ENCODE results near the gene FKBP2. TPM values are rescaled to one million over a fixed set of nuclear protein-coding genes. Genes with fewer than 3 reads are reported as not detected.
"Not testable (repeated sequence)": the region's sequence is repeated elsewhere in the genome, so short reads cannot be mapped to it uniquely, and the experiment has no call there.

The FKBP2 gene
- total RNA-seq, 8 experiments from 2014 or later, result 61.8 to 156 (median 85.0) TPM

DNA sequence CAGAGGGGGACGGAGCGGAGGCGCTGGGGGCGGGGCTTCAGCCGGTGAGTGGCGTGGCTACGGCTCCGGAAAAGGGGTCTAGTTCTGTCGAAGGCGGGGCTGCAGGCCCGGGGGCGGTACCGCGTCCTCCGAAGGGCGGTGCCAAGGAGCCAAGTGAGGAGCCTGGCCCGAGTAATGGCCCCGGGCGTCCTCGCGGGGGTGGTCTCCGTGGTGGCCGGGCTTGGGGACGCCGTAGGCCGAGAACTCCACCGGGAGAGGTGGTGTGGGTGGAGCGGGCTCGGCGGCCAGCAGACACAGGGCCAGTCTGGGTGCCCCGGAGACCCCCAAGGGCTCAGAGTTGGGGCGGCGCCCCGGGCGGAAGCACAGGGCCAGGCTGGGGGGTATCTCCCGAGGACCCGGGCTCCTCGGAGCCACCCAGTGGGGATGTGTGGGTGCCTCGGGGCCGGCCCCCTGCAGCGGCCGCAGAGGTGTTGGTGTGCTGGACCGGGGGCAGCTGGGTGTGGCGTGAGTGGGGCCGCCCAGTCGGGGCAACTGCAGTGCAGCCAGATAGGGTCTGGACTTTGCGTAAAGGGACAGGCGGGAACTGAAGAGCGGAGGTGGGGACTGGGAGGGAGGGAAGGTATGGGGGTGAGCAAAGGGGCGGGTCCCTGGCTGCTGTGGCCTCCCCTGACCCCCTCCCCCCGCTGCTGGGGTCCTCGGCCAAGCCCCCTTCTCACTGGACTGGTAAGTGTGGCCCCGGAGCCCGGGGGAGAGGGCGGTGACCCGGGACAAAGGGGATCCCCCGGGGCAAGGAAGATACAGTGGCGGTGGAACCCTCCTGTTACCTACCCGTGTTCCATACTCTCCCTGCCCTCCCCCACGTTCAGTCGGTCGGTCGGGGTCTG is 838 bp downstream of the FKBP2 start:
- ATAC-seq (replicated peaks in 6 of 8), result peak; percentile 1 to 16 (median 4)
- WGBS, 10 experiments, result 0% methylated on average over 1 to 2 of the region's 63 CpGs; no CpG with 5 or more reads in 6 of the 10 experiments
- H3K4me1 ChIP-seq (replicated peaks in 1 of 2), result peaks cover 11 to 17% of the 10 kb centered on the region in 2 donors

DNA sequence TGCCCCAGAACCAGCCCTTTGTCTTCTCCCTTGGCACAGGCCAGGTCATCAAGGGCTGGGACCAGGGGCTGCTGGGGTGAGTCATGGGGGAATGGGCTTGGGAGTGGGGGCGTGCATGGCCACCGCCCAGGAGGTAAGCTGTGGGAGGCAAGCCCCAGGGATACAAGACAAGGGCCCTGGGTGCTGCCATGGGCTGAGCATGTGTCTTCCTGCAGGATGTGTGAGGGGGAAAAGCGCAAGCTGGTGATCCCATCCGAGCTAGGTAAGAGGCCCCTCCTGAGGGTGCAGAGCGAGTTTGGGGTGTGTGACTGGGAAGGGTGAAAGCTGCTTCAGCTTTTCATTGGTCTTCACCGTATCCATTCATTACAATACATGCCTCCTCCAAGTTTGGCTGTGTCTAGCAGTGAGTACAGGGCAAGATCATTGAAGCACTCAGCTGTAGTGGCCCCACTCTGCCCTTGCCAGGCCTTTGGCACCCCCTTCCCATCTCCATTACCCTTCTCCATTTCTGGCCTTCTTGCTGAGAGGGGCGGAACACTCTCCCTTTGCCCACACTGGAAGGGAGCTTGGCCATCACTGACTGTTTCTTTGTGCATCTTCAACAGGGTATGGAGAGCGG is 2.5 kb downstream of the FKBP2 start:
- in situ Hi-C loops (cut with MboI; ENCODE audit: low pct_unique_long_range_greater_than_20kb in 2 of 9, low sequenced_read_pairs in 9 of 9, unreplicated experiment in 9 of 9), result no loop called here
- H3K4me3 ChIP-seq, result peak overlapping the region in 1 of 5 donors; percentile 81
- no peak overlapping the region for H3K27ac ChIP-seq
- 83 to 100% (median 100%) methylated on average over 1 to 2 of the region's 8 CpGs; no CpG with 5 or more reads in 7 of the 10 experiments for WGBS, 10 experiments
- no peak for ATAC-seq (replicated peaks in 6 of 8)
- H3K4me1 ChIP-seq (replicated peaks in 1 of 2), result peaks cover 16 to 22% of the 10 kb centered on the region in 2 donors

More for the DNA sequence above, 838 bp downstream of the FKBP2 start:
- Histone ChIP-seq H3K27ac (peak overlapping the region; percentile 79 to 90), H3K4me3 (peak overlapping the region; percentile 52 to 81 (median 65))
- in situ Hi-C loops (cut with MboI; ENCODE audit: low pct_unique_long_range_greater_than_20kb in 2 of 9, low sequenced_read_pairs in 9 of 9, unreplicated experiment in 9 of 9), result no loop called here

DNA sequence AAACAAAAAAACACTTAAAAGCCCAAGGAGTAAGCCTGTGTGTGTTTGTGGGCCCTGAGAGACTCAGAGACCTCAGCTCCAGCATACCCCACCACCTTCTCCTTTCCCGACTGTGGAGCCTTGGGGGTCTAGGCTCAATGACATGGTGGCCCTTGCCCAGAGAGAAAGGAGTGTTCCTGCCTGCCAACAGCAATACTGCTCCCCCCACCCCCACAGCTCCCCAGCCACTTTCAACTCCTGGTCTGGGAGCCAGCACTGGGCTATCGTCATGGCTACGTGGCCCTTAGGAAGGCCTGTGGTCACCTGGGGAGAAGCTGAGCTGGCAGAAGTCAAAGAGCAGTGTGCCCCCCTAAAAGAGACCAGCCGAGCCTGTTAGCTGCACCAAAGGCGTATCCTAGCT is 3.2 kb downstream of the FKBP2 start:
- no peak overlapping the region for H3K4me3 ChIP-seq
- H3K27ac ChIP-seq, result no peak overlapping the region
- ATAC-seq (replicated peaks in 6 of 8), result no peak
- H3K4me1 ChIP-seq (replicated peaks in 1 of 2), result peaks cover 16 to 24% of the 10 kb centered on the region in 2 donors
- 33 to 90% (median 60%) methylated on average over 1 to 5 of the region's 5 CpGs; no CpG with 5 or more reads in 7 of the 10 experiments for WGBS, 10 experiments
- in situ Hi-C loops (cut with MboI; ENCODE audit: low pct_unique_long_range_greater_than_20kb in 2 of 9, low sequenced_read_pairs in 9 of 9, unreplicated experiment in 9 of 9), result no loop called here

DNA sequence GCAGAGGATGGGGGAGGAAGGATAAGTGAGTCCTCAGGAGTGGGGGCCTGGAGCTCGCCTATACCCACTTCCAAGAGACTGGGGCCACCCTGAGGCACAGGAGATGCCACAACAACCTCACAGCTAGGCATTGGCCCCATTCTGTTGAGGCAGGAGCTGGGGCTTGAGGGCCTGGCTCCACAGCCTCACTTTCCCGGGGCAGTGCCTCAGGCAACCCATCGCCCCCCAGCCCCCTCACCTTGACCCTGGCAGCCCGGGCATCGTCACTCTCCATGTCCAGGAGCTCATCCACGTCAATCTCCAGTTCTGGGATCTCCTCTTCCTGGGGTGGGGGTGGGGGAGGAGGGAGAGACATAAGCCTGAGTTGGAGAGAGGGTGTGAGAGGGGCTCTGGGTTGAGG is 4.1 kb downstream of the FKBP2 start:
- WGBS, 10 experiments, result no CpG with 5 or more reads among the region's 6 CpGs
- Histone ChIP-seq H3K27ac (peak overlapping the region in 1 of 2 donors; percentile 91), H3K4me1 (replicated peaks in 1 of 2) (peaks cover 13 to 26% of the 10 kb centered on the region in 2 donors), H3K4me3 (peak overlapping the region in 4 of 5 donors; percentile 52 to 92 (median 79))
- ATAC-seq (replicated peaks in 6 of 8), result no peak
- in situ Hi-C loops (cut with MboI; ENCODE audit: low pct_unique_long_range_greater_than_20kb in 2 of 9, low sequenced_read_pairs in 9 of 9, unreplicated experiment in 9 of 9), result no loop called here

DNA sequence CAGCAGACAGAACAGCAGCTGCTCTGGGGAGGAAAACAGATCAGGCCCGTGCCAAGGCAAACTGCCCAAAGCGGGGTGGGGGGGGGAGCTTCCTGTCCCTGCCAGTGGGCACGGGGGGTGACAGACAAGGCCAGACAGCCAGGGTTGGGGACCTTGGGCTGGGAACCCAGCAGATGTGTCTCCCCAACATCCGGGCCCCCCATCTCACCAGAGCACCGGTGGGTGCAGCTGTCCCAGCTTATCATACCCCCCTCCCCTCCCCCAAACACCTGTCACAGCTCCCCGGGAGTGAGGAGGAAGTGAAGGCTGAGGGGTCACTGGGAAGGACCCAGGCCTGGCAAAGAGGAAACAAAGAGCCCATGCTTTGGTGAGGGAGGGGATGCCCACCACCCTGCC is 4.5 kb downstream of the FKBP2 start:
- H3K4me1 ChIP-seq (replicated peaks in 1 of 2), result peaks cover 10 to 25% of the 10 kb centered on the region in 2 donors
- H3K27ac ChIP-seq, result peak overlapping the region; percentile 90 to 91
- no CpG with 5 or more reads among the region's 6 CpGs for WGBS, 10 experiments
- ATAC-seq (replicated peaks in 6 of 8), result no peak
- H3K4me3 ChIP-seq, result peak overlapping the region; percentile 52 to 92 (median 77)
- in situ Hi-C loops (cut with MboI; ENCODE audit: low pct_unique_long_range_greater_than_20kb in 2 of 9, low sequenced_read_pairs in 9 of 9, unreplicated experiment in 9 of 9), result no loop called here

DNA sequence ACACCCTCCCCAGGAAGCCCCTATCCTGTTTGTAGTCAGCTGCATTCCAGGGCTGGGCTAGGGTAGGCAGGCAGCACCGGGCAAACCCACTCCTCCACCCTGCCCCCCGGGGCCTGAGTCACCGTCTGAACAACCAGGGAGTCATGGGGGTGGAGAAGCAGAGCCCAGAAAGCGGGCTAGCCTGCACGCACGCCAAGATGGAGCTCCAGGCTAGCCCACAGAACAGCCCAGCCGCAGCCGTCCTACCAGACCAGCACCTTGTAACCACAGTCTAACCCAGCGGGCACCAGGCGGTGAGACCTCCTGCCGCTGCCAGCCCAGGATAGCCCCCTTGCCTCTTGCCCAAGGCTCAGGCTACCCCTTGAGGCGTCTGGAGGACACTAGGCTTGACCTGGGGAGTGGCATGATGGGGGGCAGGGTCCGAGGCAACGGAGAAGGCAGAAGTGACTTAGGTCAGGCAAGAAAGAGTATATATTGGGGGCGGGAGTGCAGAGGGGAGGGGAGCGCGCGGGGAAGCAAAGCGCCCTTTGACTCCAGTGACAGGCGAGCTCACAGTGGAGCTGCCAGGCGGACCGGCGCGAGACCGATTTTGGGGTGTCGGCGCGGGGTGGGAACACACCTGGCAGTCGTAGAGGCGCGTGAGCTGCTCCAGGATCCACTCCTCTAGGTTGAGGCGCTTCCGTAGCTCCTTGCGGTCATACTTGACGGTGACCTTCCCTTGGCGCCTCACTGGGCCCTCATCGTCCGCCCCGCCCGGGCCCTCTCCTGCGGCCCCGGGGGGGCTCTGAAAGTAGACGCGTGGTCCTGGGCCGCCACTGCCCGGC is 5.1 kb downstream of the FKBP2 start:
- H3K4me1 ChIP-seq (replicated peaks in 1 of 2), result peaks cover 14 to 30% of the 10 kb centered on the region in 2 donors
- in situ Hi-C loops (cut with MboI; ENCODE audit: low pct_unique_long_range_greater_than_20kb in 2 of 9, low sequenced_read_pairs in 9 of 9, unreplicated experiment in 9 of 9), result no loop called here
- peak overlapping the region; percentile 90 to 91 for H3K27ac ChIP-seq
- ATAC-seq (replicated peaks in 6 of 8), result peak in 4 of 8 experiments; percentile 0 to 5 (median 2)
- peak overlapping the region; percentile 52 to 92 (median 77) for H3K4me3 ChIP-seq
- WGBS, 10 experiments, result 0% methylated on average over 3 to 4 of the region's 46 CpGs; no CpG with 5 or more reads in 8 of the 10 experiments

DNA sequence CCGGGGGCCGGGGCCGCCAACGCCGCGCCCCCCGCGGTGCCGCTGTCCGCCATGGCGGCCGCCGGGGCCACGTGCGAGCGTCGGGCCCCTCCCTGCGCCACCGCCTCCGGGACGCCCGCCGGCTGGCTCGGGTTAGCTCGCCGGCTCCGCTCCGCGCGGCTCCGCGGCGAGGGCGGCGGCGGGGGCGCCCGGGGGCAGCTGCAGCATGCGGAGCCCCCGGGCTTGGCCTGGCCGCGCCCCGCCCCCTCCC is 5.7 kb downstream of the FKBP2 start:
- no CpG with 5 or more reads among the region's 43 CpGs for WGBS, 10 experiments

DNA sequence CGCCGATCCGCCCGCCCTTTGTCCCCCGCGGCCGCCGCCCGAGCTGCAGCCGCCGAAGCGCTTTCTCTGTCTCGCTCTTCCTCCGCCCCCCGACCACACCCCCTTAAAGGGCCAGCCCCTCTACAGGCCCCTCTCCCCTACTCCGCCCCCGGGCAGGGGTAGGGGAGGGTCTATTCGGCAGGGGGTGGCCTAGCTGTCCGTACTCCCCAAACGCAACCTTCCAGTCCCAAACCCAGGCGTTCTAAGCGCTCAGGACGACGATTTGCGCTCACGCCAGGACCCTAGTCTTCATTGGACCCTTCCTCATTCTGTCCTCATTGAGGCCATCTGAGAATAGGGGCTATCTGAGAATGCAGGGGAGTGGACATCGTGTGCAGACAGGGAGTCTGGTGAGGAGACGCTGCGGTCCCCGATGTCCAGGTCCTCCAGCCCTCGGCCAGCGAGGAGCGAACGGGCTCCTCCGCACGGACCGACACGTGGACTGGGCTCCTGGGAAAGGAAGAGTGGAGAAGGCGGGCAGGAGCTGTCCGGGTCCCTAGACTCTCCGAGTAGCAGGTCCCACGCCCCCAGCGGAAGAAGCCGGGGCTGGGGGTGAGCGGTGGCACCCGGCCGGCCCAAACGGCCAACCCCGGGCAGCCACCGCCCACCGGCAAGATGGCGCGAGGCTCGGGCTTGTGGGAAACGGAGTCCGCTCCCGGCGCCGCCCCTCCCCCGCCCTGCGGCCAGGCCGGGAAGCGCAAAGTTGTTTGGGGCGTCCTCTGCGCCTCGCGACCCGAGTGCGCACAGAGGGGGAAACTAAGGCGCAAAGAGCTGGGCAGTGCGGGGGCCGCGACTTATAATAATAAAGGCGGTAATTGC is 6.2 kb downstream of the FKBP2 start, which contains the start of gene PPP1R14B:
PPP1R14B (minus strand) TSS at position 73 of the 858 bp plus-strand sequence. CDS start 270 bp downstream, outside the sequence.
- in situ Hi-C loops (cut with MboI; ENCODE audit: low pct_unique_long_range_greater_than_20kb in 2 of 9, low sequenced_read_pairs in 9 of 9, unreplicated experiment in 9 of 9), result no loop called here
- Histone ChIP-seq H3K4me1 (replicated peaks in 1 of 2) (peaks cover 17 to 30% of the 10 kb centered on the region in 2 donors), H3K4me3 (peak within 1 kb of the TSS; percentile 52 to 92 (median 77)), H3K27ac (peak within 1 kb of the TSS; percentile 90 to 91)
- peak; percentile 42 to 74 (median 69) for ATAC-seq (replicated peaks in 6 of 8)
- 0 to 4% (median 0%) methylated on average over 2 to 9 of the region's 74 CpGs; no CpG with 5 or more reads in 7 of the 10 experiments for WGBS, 10 experiments

More for the DNA sequence above, 5.7 kb downstream of the FKBP2 start:
- Histone ChIP-seq H3K4me1 (replicated peaks in 1 of 2) (peaks cover 14 to 30% of the 10 kb centered on the region in 2 donors), H3K27ac (peak overlapping the region; percentile 90 to 91), H3K4me3 (peak overlapping the region; percentile 52 to 92 (median 77))
- in situ Hi-C loops (cut with MboI; ENCODE audit: low pct_unique_long_range_greater_than_20kb in 2 of 9, low sequenced_read_pairs in 9 of 9, unreplicated experiment in 9 of 9), result not testable (repeated sequence)
- peak; percentile 5 to 25 (median 12) for ATAC-seq (replicated peaks in 6 of 8)

DNA sequence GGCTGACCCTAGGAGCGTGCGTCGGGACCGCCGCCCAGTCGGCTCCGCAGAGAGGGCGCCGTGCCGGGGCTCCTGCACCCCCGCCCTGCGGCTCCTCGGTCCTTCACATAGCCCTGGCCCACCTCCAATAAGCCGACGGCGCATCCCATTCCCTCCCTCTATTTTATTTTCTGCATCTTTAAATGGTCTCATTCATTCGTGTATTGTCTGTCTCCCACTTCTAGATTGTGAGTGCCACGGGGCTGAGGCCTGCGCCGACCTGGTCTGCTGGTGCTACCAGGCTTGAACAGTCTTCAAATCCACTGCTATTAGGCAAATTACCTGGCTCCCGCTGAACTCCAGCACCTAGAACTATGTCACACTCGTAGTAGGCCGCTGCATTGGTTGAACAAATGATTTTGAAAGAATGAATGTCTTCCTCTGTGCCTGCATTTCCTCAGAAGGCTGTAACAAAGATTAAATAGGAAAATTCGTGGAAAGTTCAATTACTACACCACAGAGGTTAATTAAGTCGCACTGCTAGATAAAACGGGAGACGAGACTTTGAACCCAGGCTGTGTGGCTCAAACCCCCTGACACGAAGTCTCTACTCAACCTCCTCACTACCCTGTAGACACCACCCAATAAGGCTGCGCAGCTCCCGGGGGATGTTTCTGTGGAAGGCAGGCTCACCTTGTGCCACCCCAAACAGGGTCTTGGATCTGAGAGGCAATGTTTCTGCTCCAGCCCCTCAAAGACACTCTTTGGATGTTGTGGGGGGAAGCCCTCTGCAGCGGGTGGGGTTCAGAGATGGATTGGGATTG is 7.0 kb downstream of the FKBP2 start:
- in situ Hi-C loops (cut with MboI; ENCODE audit: low pct_unique_long_range_greater_than_20kb in 2 of 9, low sequenced_read_pairs in 9 of 9, unreplicated experiment in 9 of 9), result no loop called here
- 0 to 77% (median 63%) methylated on average over 2 to 21 of the region's 31 CpGs; no CpG with 5 or more reads in 1 of the 10 experiments for WGBS, 10 experiments
- peak overlapping the region; percentile 52 to 92 (median 77) for H3K4me3 ChIP-seq
- H3K4me1 ChIP-seq (replicated peaks in 1 of 2), result peaks cover 14 to 29% of the 10 kb centered on the region in 2 donors
- H3K27ac ChIP-seq, result no peak overlapping the region
- peak; percentile 0 to 7 (median 2) for ATAC-seq (replicated peaks in 6 of 8)

DNA sequence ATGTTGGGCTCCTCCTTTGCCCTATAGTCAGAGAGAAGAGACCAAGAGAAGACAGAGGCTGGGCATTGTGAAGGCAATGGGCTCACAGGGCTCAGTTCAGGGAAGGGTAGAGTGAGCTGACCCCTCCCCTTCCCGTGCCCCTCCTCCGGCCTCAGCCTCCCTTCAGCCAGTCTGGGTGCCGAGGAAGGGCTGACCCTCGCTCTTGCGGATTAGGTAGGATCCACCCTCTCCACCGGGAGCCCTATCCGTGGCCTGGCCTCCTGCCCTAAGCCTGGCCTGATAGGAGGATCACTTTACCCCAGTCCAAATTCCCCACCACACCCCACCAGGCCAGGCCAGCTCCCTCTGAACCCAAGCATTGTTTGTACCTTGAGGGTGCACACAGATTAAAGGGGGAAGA is 7.7 kb downstream of the FKBP2 start:
- in situ Hi-C loops (cut with MboI; ENCODE audit: low pct_unique_long_range_greater_than_20kb in 2 of 9, low sequenced_read_pairs in 9 of 9, unreplicated experiment in 9 of 9), result no loop called here
- Histone ChIP-seq H3K4me1 (replicated peaks in 1 of 2) (peaks cover 14 to 29% of the 10 kb centered on the region in 2 donors), H3K27ac (no peak overlapping the region), H3K4me3 (no peak overlapping the region)
- ATAC-seq (replicated peaks in 6 of 8), result no peak
- no CpG with 5 or more reads among the region's 7 CpGs for WGBS, 10 experiments

DNA sequence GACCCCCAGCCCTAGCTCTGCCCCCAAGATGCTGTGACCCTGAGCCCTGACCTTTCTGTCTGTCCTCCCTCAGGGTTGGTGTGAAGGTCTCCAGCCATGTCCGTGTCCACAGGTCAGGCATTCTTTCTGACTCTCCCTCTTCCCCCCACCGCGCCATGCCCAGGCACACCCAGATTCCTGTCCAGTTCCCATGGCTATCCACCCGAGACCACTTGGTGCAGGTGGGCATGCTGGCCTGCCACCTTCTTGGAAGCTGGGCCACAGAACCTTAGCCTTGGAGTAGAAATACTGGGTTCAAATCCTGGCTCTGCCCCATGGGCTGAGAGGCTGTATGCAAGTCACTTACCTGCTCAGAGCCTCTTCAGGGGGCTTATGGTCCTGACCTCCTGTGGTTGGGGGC is 8.1 kb downstream of the FKBP2 start:
- H3K27ac ChIP-seq, result no peak overlapping the region
- no peak overlapping the region for H3K4me3 ChIP-seq
- ATAC-seq (replicated peaks in 6 of 8), result no peak
- WGBS, 10 experiments, result 80 to 100% (median 98%) methylated on average over 1 to 3 of the region's 4 CpGs; no CpG with 5 or more reads in 6 of the 10 experiments
- in situ Hi-C loops (cut with MboI; ENCODE audit: low pct_unique_long_range_greater_than_20kb in 2 of 9, low sequenced_read_pairs in 9 of 9, unreplicated experiment in 9 of 9), result no loop called here
- peaks cover 14 to 29% of the 10 kb centered on the region in 2 donors for H3K4me1 ChIP-seq (replicated peaks in 1 of 2)
